HG03571 (cell line): ENCODE measurements around the gene ISOC1.

Experiments used
- ATAC-seq: cut with Tn5 transposase; IDR thresholded peaks from one replicate; pipeline ENCODE4 v1.9.1; 2021; ENCODE audit not compliant: unreplicated experiment

The ISOC1 gene

GRCh38 chr5:129124608-129125007 lies 30.1 kb downstream of the ISOC1 start:
- peak; percentile 26 for ATAC-seq

GRCh38 chr5:129125819-129126218 lies 31.3 kb downstream of the ISOC1 start:
- ATAC-seq: peak; percentile 73

GRCh38 chr5:129133553-129133952 lies 39.0 kb downstream of the ISOC1 start:
- no peak for ATAC-seq

- no peak for ATAC-seq
These were observed 41.1 kb downstream of the ISOC1 start for GRCh38 chr5:129135633-129136032.

- ATAC-seq: no peak
These were observed 43.1 kb downstream of the ISOC1 start for GRCh38 chr5:129137637-129138036.

GRCh38 chr5:129141078-129141477 lies 46.5 kb downstream of the ISOC1 start:
- ATAC-seq: no peak

- ATAC-seq: no peak
These were observed 47.1 kb downstream of the ISOC1 start for GRCh38 chr5:129141696-129142095.

GRCh38 chr5:129155876-129156275 lies 61.3 kb downstream of the ISOC1 start:
- ATAC-seq: no peak

GRCh38 chr5:129161830-129162229 lies 67.3 kb downstream of the ISOC1 start:
- ATAC-seq: no peak
